HG03565 (cell line): Measurements from ENCODE around the gene ARL17A.
"Not testable (repeated sequence)": the region's sequence is repeated elsewhere in the genome, so short reads cannot be mapped to it uniquely, and the experiment has no call there.

Source experiments
- ATAC-seq: cut with Tn5 transposase; IDR thresholded peaks from one replicate; pipeline ENCODE4 v1.9.1; 2021; ENCODE audit warnings: mild to moderate bottlenecking, moderate library complexity; ENCODE audit not compliant: unreplicated experiment

Gene ARL17A

GRCh38 chr17:46559155-46559554 is 20.3 kb downstream of the ARL17A start:
- ATAC-seq: not testable (repeated sequence)

GRCh38 chr17:46548607-46549006 is 30.9 kb downstream of the ARL17A start:
- not testable (repeated sequence) for ATAC-seq

- not testable (repeated sequence) for ATAC-seq
Measured at GRCh38 chr17:46534716-46535115, 44.8 kb downstream of the ARL17A start.

GRCh38 chr17:46512168-46512567 is 67.3 kb downstream of the ARL17A start, which contains the start of gene LRRC37A2:
TSS of gene LRRC37A2 (plus strand) at chr17:46512468. CDS start at chr17:46512713, 245 bp downstream.
- not testable (repeated sequence) for ATAC-seq

- not testable (repeated sequence) for ATAC-seq
Measured at GRCh38 chr17:46505896-46506295, 73.6 kb downstream of the ARL17A start.

- ATAC-seq: not testable (repeated sequence)
Measured at GRCh38 chr17:46499437-46500139, 79.9 kb downstream of the ARL17A start.

- not testable (repeated sequence) for ATAC-seq
Measured at GRCh38 chr17:46492021-46492420, 87.5 kb downstream of the ARL17A start.

GRCh38 chr17:46481310-46481709 is 98.2 kb downstream of the ARL17A start:
- ATAC-seq: not testable (repeated sequence)

GRCh38 chr17:46478823-46479222 is 100.7 kb downstream of the ARL17A start:
- not testable (repeated sequence) for ATAC-seq

- ATAC-seq: not testable (repeated sequence)
Measured at GRCh38 chr17:46475583-46475982, 103.9 kb downstream of the ARL17A start.

- not testable (repeated sequence) for ATAC-seq
Measured at GRCh38 chr17:46474489-46474888, 105.0 kb downstream of the ARL17A start.

- not testable (repeated sequence) for ATAC-seq
Measured at GRCh38 chr17:46467618-46468017, 111.9 kb downstream of the ARL17A start.
